AG10803 (cell line): ENCODE data around the gene NNMT.

Experiments
- DNase-seq: peaks from one replicate; pipeline ENCODE4 v3.0.0; 2010; ENCODE audit warnings: low read depth
- H3K4me3 ChIP-seq: 2 replicates; pipeline ENCODE4 v1.5.1; 2011; ENCODE audit warnings: mild to moderate bottlenecking, low read length, control low read depth
- TF ChIP-seq, protein P1 (sequence below): conservative IDR thresholded peaks from 2 replicates; pipeline ENCODE4 v1.5.1; 2011; ENCODE audit warnings: mild to moderate bottlenecking, low read length, control low read depth, inconsistent platforms

The NNMT gene

DNA sequence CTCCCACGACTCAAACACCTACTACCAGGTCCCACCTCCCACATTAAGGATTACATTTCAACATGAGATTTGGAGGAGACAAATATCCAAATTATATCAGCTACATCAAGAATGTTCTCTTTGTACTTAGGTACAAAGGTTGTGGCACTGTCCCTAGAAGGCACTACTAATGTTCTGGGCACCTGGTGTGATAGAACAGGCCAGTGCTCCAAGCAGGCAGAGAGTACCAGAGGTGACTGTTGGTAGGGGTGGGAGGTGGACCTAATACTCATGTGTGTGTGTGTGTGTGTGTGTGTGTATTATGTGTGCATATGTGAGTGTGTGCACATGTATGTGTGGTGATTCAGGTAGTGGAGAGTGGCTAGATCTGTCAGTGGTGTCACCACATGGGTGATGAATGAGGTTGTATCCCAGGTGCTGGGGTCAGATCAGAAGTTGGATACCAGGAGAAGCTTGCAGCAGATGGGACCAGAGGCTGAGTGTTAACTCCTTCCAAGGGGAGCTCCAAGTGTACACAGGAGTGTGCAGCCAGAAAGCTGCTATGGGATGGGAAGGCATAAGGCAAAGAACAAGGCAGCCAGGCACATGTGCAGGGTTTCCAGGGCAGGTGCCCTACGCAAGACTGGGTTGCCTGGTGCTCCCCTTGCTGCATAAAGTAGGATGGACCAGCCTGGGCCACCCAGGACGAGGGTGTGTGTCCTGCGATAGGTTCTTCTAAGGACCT is 17.7 kb upstream of the NNMT start:
- TF ChIP-seq, protein P1, sequence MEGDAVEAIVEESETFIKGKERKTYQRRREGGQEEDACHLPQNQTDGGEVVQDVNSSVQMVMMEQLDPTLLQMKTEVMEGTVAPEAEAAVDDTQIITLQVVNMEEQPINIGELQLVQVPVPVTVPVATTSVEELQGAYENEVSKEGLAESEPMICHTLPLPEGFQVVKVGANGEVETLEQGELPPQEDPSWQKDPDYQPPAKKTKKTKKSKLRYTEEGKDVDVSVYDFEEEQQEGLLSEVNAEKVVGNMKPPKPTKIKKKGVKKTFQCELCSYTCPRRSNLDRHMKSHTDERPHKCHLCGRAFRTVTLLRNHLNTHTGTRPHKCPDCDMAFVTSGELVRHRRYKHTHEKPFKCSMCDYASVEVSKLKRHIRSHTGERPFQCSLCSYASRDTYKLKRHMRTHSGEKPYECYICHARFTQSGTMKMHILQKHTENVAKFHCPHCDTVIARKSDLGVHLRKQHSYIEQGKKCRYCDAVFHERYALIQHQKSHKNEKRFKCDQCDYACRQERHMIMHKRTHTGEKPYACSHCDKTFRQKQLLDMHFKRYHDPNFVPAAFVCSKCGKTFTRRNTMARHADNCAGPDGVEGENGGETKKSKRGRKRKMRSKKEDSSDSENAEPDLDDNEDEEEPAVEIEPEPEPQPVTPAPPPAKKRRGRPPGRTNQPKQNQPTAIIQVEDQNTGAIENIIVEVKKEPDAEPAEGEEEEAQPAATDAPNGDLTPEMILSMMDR, result no peak
- no peak overlapping the region for H3K4me3 ChIP-seq
- no peak for DNase-seq

DNA sequence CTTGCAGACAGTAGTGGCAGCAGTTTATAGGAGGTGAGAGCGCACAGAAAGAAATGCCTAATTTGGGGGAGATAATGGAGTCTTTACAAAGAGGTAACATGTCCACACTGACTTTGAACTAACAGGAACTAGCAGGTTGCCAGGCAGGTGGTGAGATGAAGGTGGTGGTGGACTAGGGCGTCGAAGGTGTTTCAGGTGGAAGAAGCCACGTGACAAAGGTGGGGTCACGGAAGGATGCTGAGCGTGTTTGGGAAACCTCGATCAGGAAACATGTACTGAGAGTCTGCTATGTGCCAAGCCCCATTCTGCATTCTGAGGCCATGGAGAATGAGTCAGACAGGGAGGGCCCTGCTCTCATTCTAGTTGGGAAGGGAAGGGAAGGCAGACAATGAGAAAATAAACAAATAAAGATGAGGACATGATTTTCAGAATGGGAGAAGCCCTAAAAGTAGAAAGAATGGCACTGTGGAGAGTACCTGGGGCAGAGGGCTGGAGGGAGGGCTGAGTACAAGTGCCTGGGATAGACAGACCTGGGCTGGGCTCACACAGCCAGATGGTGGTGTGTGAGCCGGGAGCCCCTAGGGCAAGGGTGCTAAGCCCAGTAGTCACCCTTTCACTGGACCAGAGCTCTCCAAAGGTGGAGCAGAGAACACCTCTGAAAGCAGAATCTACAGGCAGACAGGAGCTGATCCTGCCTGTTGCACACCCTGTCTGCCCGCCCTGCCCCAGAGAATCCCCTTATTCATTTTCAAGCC is 16.2 kb upstream of the NNMT start:
- peak; percentile 77 for DNase-seq
- no peak overlapping the region for H3K4me3 ChIP-seq
- TF ChIP-seq, protein P1, result no peak

DNA sequence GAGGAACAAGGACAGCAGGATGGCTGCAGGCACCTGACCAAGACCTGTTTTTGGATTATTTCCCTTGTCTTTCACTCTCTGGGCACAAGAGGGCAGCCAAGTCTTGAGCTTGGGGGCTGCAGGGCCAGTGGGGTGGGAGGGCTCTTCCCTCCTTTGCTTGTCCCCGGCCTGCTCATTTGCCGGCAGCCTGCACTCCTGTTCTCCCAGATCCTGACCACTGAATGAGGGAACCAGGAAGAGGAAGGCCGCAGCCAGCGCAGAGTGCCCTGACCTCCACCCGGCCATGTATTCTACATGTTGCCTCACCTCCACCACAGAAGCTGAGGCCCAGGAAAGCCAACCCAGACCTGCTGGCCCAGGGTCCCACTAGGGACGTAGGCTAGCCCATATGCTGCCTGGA is 15.5 kb upstream of the NNMT start:
- peak overlapping the region; percentile 31 for H3K4me3 ChIP-seq
- TF ChIP-seq, protein P1, result peak; percentile 88
- DNase-seq, result peak; percentile 96

DNA sequence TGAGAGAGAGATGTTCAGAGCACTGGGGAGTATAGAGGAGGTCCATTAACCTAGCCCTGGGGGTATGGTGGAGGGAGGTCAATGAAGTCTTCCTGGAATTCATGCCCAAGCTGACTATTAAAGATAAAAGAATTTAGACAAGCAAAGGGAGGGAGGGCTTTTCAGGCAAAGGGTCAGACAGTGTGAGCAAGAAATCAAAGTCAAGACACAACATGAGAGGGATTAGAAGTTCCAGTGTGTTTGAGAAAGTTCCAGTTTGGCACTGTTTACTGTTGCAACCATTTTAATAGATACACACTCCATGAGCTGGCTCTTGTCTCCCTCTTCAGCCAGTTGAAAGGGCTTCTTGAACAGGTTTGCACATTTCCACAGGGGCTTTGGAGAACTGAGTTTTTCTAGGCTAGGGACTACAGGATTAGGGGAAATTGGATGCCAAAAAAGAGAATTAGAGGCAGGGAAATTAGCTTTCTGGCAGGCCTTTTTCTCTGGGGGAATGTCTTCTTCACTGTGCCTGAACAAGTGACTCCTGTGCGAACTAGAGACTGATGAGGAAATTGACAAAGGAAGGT is 14.7 kb upstream of the NNMT start:
- DNase-seq, result peak; percentile 68
- TF ChIP-seq, protein P1, result no peak
- H3K4me3 ChIP-seq, result no peak overlapping the region

DNA sequence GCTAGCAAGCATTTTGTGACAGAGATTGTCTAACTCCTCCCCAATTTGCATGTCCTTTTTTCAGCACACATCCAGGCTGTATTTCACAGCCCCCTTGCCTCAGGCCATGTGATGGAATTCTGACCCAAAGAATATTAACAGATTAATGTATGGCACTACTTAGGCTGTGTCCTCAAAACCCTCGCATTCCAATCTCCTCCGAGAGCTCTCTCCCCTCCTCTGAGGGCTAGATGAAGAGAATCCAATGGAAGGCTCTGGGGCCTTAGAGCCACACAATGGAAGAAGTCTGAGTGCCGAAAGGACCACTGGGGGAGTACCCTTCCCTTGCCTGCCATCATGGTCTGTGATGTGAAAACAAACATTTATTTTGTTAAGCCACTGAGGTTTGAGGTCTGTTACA is 13.7 kb upstream of the NNMT start:
- no peak overlapping the region for H3K4me3 ChIP-seq
- TF ChIP-seq, protein P1, result no peak
- DNase-seq, result no peak

DNA sequence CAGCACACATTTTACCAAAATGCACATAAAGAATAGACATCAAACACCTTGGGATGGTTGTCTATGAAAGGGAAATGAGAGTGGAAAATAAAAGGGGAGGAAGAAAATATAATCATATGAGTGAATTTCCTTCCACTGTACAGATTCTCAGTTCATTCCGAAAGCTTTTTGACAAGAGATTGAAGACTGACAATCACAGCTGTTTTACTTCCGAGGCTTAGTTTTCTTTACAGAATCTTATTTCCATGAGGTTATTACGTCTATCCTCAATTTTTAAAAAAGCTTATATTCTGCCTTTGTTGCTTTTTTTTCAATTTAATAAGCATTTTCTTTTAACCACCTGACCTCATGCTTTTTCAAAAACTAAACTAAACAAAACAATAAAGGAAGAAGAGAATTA is 12.8 kb upstream of the NNMT start:
- DNase-seq, result no peak
- no peak overlapping the region for H3K4me3 ChIP-seq
- TF ChIP-seq, protein P1, result no peak
